Activated CD4-positive, alpha-beta T cell treated with anti-CD3 and anti-CD28 coated beads, Interleukin-2, amount 10 ng/mL, durations not matched to agents 24 days and 14 days (primary cell): ENCODE measurements around the gene ADGRG6. TPM values are rescaled to one million over a fixed set of nuclear protein-coding genes. Genes with fewer than 3 reads are reported as not detected.
"Not testable (repeated sequence)": the region's sequence is repeated elsewhere in the genome, so short reads cannot be mapped to it uniquely, and the experiment has no call there.

Experiments used
- DNase-seq: peaks from one replicate; pipeline ENCODE4 v3.0.0; 2022
- H3K27ac Mint-ChIP-seq: one replicate; pipeline ENCODE4 v1.8.0; 2022; ENCODE audit warnings: mild to moderate bottlenecking, mixed read lengths
- H3K27me3 Mint-ChIP-seq: one replicate; pipeline ENCODE4 v1.8.0; 2022; ENCODE audit warnings: mixed read lengths
- H3K36me3 Mint-ChIP-seq: one replicate; pipeline ENCODE4 v1.8.0; 2022; ENCODE audit warnings: low read depth, mild to moderate bottlenecking, mixed read lengths
- H3K4me1 Mint-ChIP-seq: one replicate; pipeline ENCODE4 v1.8.0; 2021; ENCODE audit warnings: mixed read lengths
- H3K4me3 Mint-ChIP-seq: one replicate; pipeline ENCODE4 v1.8.0; 2022; ENCODE audit warnings: mild to moderate bottlenecking, moderate library complexity, mixed read lengths
- H3K9me3 Mint-ChIP-seq: one replicate; pipeline ENCODE4 v1.8.0; 2021; ENCODE audit warnings: mixed read lengths
- intact Hi-C: fragments of 100-400 bp; cut with micrococcal nuclease; formaldehyde crosslinking; loops from one replicate; pipeline ENCODE4 v1.15.1; 2023
- total RNA-seq: library from RNA; stranded (reverse); gene quantifications from 2 replicates; pipeline ENCODE4 v1.2.3, GENCODE V29; 2022

Gene ADGRG6
- total RNA-seq, 1 donor from 2014 or later, result not detected

DNA sequence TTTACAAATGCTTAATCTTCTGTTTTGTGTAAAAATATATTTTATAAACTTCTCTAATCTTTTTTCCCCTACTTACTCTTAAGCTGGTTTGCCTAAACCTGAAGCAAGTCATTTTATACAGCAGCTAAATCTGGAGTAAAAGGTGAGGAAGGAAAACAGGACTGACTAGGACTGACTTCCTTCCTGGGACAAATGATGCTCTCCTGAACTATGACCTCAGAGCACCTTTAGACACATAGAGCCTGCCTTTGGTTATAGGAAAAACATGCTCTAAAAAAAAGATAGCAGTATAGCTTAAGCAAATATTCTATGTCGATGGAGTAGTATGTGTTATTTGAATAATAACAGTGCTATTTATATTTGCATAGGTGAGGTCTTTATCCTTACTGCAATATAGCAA is 21.5 kb upstream of the ADGRG6 start:
- Mint-ChIP-seq H3K4me3 (no peak overlapping the region), H3K27me3 (peaks cover 8% of the 10 kb centered on the region), H3K36me3 (no peaks in the 10 kb centered on the region), H3K9me3 (no peaks in the 10 kb centered on the region), H3K4me1 (no peaks in the 10 kb centered on the region), H3K27ac (no peak overlapping the region)
- no peak for DNase-seq
- intact Hi-C loops, result no loop called here

DNA sequence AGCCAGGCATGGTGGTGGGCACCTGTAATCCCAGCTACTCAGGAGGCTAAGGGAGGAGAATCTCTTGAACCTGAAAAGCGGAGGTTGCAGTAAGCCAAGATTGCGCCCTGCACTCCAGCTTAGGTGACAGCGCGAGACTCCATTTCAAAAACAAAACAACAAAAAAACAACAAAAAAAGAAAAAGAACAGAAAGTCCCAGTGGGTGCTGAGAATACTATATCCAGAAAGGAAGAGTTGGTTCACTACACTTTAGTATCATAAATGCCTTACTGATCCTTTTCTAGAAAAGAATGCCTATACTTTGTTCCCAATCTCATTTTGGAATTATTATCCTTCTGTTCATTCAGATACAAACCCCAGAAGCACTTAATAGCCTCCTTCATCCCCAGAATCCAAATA is 20.9 kb upstream of the ADGRG6 start:
- no peak for DNase-seq
- H3K4me1 Mint-ChIP-seq, result no peaks in the 10 kb centered on the region
- intact Hi-C loops, result no loop called here
- H3K4me3 Mint-ChIP-seq, result no peak overlapping the region
- no peaks in the 10 kb centered on the region for H3K36me3 Mint-ChIP-seq
- no peak overlapping the region for H3K27ac Mint-ChIP-seq
- H3K9me3 Mint-ChIP-seq, result no peaks in the 10 kb centered on the region
- H3K27me3 Mint-ChIP-seq, result peaks cover 2% of the 10 kb centered on the region

DNA sequence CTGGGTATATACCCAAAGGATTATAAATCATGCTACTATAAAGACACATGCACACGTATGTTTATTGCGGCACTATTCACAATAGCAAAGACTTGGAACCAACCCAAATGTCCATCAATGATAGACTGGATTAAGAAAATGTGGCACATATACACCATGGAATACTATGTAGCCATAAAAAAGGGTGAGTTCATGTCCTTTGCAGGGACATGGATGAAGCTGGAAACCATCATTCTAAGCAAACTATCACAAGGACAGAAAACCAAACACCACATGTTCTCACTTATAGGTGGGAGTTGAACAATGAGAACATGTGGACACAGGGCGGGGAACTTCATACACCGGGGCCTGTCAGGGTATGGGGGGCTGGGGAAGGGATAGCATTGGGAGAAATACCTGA is 18.7 kb upstream of the ADGRG6 start:
- H3K27me3 Mint-ChIP-seq, H3K4me3 Mint-ChIP-seq, H3K4me1 Mint-ChIP-seq, H3K9me3 Mint-ChIP-seq, DNase-seq, H3K36me3 Mint-ChIP-seq, intact Hi-C loops, H3K27ac Mint-ChIP-seq: not testable (repeated sequence)

DNA sequence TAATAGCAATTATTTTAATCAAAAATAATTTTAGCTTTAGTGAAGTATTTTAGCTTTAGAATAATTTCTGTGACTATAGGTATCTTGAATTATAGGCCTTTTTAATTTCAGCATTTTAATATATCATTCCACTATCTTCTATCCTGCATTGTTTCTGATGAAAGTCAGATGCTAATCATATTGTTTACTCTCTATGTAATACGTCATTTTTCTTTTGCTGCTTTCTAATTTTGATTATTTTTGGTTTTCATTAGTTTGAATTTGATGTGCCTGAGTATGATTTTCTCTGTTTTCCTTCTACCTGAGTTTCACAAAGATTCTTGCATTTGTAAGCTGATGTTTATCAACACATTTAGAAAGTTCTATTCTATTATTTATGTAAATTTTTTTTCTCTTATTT is 17.4 kb upstream of the ADGRG6 start:
- Mint-ChIP-seq H3K27me3 (no peaks in the 10 kb centered on the region), H3K4me3 (no peak overlapping the region), H3K27ac (no peak overlapping the region), H3K4me1 (no peaks in the 10 kb centered on the region), H3K36me3 (no peaks in the 10 kb centered on the region), H3K9me3 (no peaks in the 10 kb centered on the region)
- intact Hi-C loops, result no loop called here
- no peak for DNase-seq

DNA sequence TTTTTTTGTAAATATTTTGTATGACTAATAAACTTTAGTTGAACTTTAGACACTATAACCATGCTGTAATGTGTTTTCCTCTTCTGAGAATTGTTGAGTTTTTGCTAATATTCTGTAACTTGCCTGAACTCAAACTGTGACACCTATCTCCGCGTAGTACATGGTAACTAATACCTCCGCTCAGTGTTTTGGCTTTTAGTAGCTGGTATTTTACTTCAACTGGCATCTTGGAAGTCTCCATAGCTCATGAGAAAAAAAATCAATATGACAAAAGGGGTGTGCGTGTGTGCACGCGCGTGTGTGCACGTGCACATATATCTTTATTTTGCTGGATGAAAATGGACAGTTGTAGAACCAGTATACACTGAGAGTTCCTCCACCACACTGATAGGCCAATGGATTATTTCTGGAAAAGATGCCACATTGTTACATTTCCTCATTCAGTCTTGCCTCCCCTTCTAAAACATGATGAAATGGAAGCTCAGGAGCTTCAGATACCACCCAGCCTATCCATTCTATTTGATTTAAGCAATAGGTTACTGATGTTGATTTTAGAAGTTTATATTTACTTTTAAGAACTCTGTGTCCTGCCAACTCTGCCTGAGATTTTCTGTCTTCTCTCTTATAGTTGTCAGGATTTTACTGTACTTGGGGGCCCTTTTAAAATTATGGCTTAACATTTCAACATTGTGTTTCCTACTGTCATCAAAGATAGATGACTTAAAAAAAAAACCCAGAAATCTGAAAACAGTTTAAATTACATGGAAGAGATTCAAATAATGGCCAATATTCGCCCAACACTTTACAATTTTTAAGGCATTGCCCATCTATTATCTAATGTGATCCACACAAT is 16.3 kb upstream of the ADGRG6 start:
- Mint-ChIP-seq H3K36me3 (no peaks in the 10 kb centered on the region), H3K27me3 (no peaks in the 10 kb centered on the region), H3K4me3 (no peak overlapping the region), H3K27ac (no peak overlapping the region), H3K9me3 (no peaks in the 10 kb centered on the region), H3K4me1 (no peaks in the 10 kb centered on the region)
- DNase-seq, result no peak
- intact Hi-C loops, result no loop called here

DNA sequence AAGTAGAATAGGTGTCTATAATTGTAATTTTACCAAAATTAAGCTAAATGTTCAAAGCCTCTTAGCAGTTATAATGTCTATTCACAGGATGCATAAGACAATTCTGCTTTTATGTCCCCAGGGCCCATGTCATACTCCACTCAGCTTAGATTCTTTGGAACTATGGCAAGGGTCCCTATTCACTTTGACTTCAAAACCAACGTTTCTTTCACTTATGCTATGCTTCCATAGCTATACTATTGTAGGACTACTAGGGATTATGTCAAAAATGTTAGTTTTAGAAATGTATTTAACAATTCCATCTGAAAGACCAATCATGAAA is 15.8 kb upstream of the ADGRG6 start:
- intact Hi-C loops, result no loop called here
- Mint-ChIP-seq H3K9me3 (no peaks in the 10 kb centered on the region), H3K27me3 (no peaks in the 10 kb centered on the region), H3K27ac (no peak overlapping the region), H3K36me3 (no peaks in the 10 kb centered on the region), H3K4me3 (no peak overlapping the region), H3K4me1 (no peaks in the 10 kb centered on the region)
- no peak for DNase-seq

DNA sequence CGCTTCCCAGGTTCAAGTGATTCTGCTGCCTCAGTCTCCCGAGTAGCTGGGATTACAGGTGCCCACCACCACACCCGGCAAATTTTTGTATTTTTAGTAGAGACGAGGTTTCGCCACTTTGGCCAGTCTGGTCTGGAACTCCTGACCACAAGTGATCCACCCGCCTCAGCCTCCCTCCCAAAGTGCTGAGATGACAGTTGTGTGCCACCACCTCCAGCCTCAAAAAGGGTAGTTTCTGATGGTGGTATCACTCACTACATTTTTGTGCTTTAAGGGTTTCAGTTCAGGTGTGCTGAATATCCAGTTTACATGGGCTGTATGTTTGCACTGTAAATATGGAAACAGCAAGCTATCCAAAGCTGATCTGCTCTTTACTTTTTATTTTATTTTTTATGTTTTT is 12.1 kb upstream of the ADGRG6 start:
- H3K36me3 Mint-ChIP-seq, result no peaks in the 10 kb centered on the region
- no peak overlapping the region for H3K27ac Mint-ChIP-seq
- peaks cover 11% of the 10 kb centered on the region for H3K27me3 Mint-ChIP-seq
- intact Hi-C loops, result no loop called here
- no peak for DNase-seq
- H3K4me3 Mint-ChIP-seq, result no peak overlapping the region
- H3K4me1 Mint-ChIP-seq, result no peaks in the 10 kb centered on the region
- no peaks in the 10 kb centered on the region for H3K9me3 Mint-ChIP-seq

DNA sequence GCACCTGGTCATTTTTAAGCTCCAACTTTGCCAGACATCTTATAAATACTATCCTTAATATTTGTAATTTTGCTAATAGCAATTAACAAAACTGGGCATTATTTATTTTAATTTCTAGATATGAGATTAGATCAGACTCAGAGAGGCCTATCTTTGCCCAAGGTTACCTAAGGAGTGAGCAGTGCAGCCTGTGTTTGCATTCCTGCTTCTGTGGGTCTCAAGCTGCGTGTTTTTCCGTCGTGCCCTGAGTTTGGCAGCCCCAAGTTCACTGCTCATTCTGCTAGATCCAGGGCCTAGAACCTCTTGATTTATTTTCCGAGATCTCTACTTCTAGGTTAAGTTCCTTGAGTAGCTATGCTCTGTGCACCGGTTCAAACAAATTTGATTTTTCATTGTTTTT is 11.0 kb upstream of the ADGRG6 start:
- Mint-ChIP-seq H3K27ac (no peak overlapping the region), H3K4me3 (no peak overlapping the region), H3K9me3 (no peaks in the 10 kb centered on the region), H3K36me3 (no peaks in the 10 kb centered on the region), H3K27me3 (peaks cover 17% of the 10 kb centered on the region), H3K4me1 (no peaks in the 10 kb centered on the region)
- intact Hi-C loops, result no loop called here
- DNase-seq, result no peak

DNA sequence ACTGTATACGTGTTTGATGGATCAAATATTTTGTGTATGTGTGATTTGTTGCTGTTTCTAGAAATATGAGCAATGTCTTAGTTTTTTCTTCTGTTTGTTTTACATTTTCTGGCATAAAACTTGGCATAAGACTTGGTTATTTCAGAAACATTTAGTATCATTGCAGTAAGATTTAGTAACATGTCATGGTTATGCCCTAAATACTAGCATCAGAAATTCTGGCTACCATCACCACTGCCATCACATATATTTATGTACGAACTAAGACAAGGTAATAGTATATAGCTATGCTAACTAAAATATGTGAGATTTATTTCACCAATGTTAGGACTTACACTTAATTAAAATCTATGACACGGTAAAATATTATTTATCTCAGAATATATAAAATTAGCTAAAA is 10.3 kb upstream of the ADGRG6 start:
- Mint-ChIP-seq H3K4me1 (no peaks in the 10 kb centered on the region), H3K36me3 (no peaks in the 10 kb centered on the region), H3K27ac (no peak overlapping the region), H3K4me3 (no peak overlapping the region), H3K27me3 (peaks cover 17% of the 10 kb centered on the region), H3K9me3 (no peaks in the 10 kb centered on the region)
- DNase-seq, result no peak
- intact Hi-C loops, result no loop called here

DNA sequence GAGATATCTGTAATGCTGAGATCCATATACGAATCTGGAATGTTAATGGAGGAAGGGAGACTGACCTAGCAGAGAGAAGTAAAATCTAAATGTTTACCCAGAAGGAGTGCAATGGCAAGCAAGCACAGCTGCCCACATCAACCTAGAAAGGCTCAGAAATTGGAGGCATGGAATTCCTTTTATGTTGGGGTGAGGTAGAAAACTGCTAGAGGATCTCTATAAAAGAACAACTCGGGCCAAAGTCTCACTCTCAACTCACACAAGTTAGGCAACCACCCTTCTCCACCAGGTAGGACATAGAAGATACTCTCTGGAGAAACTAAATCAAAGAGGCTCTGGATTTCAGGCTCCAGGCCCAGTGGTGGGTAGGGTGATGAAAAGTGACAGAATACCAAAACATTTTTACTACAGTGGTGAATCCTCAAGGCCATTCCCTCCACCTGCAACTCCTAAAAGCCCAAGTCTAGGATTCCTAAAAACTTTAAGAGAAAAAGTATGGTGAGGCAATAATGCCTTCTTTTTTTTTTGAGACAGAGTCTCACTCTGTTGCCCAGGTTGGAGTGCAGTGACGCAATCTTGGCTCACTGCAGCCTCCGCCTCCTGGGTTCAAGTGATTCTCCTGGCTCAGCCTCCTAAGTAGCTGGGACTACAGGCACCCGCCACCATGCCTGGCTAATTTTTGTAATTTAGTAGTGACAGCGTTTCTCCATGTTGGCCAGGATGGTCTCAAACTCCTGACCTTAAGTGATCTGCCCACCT is 9.5 kb upstream of the ADGRG6 start:
- no peak for DNase-seq

DNA sequence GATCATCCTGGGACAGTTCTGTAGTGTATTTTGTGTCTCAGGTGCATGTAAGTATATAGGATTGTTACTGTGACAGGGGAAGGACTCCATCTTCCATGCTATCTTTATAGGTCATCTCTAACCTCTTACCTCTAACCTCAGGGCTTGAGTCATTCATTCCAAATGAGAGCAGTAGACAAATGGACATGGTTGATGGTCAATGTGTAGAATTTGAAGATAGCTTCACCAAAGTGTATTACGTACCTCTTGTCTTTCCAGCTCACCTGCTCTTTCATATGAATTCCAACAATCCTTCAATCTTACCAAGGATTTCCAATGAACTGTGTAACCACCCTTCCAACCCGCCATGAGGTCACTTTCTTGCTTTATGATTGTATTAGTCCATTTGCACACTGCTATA is 8.7 kb upstream of the ADGRG6 start:
- intact Hi-C loops, result no loop called here
- Mint-ChIP-seq H3K27ac (no peak overlapping the region), H3K36me3 (no peaks in the 10 kb centered on the region), H3K4me3 (no peak overlapping the region), H3K4me1 (no peaks in the 10 kb centered on the region), H3K27me3 (peaks cover 19% of the 10 kb centered on the region), H3K9me3 (no peaks in the 10 kb centered on the region)
- no peak for DNase-seq

More for the DNA sequence above, 9.5 kb upstream of the ADGRG6 start:
- Mint-ChIP-seq H3K27me3 (peaks cover 17% of the 10 kb centered on the region), H3K4me1 (no peaks in the 10 kb centered on the region), H3K36me3 (no peaks in the 10 kb centered on the region), H3K9me3 (no peaks in the 10 kb centered on the region), H3K4me3 (no peak overlapping the region), H3K27ac (no peak overlapping the region)
- intact Hi-C loops, result no loop called here

DNA sequence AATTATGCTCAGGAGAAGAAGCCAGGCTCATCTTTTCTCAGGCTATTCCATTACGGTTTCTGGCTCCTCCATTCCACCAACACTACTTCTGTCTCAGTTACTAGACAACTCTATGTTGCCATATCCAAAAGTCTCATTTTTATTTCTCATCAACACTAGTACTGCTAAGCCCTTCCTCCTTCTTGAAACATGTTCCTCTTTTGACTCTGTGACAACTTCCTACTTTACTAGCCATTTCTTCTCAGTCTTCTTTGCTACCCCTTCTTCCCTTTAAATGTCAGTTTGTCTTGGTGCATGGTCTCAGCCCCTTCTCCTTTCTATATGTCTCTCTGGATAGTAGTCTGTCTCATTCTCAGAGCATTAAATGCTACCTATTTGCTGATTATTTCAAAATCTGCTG is 7.1 kb upstream of the ADGRG6 start:
- H3K27ac Mint-ChIP-seq, result no peak overlapping the region
- H3K9me3 Mint-ChIP-seq, result no peaks in the 10 kb centered on the region
- no peak overlapping the region for H3K4me3 Mint-ChIP-seq
- no peaks in the 10 kb centered on the region for H3K36me3 Mint-ChIP-seq
- no peak for DNase-seq
- intact Hi-C loops, result no loop called here
- H3K27me3 Mint-ChIP-seq, result peaks cover 22% of the 10 kb centered on the region
- no peaks in the 10 kb centered on the region for H3K4me1 Mint-ChIP-seq

DNA sequence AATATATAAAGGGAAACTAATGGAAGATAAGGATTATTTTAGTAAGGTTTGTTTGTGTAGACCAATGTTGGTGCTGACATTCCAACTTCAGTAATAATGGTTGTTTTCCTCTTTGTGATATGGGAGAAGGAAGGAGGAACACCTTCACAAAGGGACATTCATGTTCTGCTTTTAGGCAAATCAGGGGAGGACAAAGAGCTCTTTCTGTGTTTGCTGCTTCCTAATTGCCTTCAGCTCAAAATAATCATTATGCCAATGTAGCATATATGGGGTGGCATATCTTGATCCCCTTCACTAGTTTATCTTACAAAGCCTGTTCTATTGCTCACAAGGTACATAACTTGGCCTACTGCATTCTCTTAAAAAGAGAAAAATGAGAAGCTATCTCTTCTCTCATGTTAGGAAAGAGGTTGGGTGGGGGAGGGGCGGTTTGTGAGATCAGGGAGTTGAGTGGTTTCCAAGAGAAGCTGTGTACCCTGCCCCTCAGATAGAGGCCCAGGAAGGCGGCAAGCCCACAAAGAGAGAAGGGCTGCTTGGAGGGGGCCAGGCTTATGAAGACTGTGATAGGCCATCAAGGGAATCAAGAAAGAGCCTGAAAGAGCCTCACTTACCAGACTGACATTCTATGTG is 4.7 kb upstream of the ADGRG6 start:
- H3K27me3 Mint-ChIP-seq, result peaks cover 34% of the 10 kb centered on the region
- H3K36me3 Mint-ChIP-seq, result no peaks in the 10 kb centered on the region
- H3K27ac Mint-ChIP-seq, result no peak overlapping the region
- no peak overlapping the region for H3K4me3 Mint-ChIP-seq
- H3K4me1 Mint-ChIP-seq, result peaks cover 4% of the 10 kb centered on the region
- no peaks in the 10 kb centered on the region for H3K9me3 Mint-ChIP-seq
- intact Hi-C loops, result no loop called here
- no peak for DNase-seq

DNA sequence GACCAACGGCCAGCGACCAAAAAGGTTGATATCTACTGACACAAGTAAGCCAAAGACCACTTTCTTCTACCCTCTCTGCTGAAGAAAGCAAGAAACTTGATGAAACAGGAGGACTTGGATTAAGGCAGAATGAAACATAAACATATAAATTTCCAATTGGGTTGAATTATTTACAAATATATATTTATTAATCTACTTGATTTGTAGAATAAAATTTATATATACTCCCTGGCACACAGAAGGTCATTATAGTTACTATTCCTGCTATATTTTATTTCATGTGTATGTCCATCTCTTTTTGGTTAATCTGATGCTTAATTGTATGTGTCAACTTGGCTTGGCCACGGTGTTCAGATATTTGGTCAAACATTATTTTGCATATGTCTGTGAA is 4.2 kb upstream of the ADGRG6 start:
- Mint-ChIP-seq H3K9me3 (no peaks in the 10 kb centered on the region), H3K4me1 (peaks cover 6% of the 10 kb centered on the region), H3K36me3 (no peaks in the 10 kb centered on the region), H3K27ac (no peak overlapping the region), H3K4me3 (no peak overlapping the region), H3K27me3 (peaks cover 39% of the 10 kb centered on the region)
- intact Hi-C loops, result no loop called here
- DNase-seq, result no peak
